Mesothelial cell of epicardium (in vitro differentiated cells): Measurements from ENCODE around the gene RGR. TPM values are rescaled to one million over a fixed set of nuclear protein-coding genes. Genes with fewer than 3 reads are reported as not detected.

Experiments
- DNase-seq, 2 experiments: peaks; one replicate each; pipeline ENCODE4 v3.0.0; 2021; ENCODE audit warnings: low spot score in 2 of 2; ENCODE audit not compliant: unreplicated experiment in 2 of 2
- H3K27ac Mint-ChIP-seq: 2 replicates; pipeline ENCODE4 v1.8.0; 2021; ENCODE audit warnings: mixed read lengths
- H3K27me3 Mint-ChIP-seq: 2 replicates; pipeline ENCODE4 v1.8.0; 2021; ENCODE audit warnings: low read depth, mixed read lengths
- H3K36me3 Mint-ChIP-seq: 2 replicates; pipeline ENCODE4 v1.8.0; 2021; ENCODE audit warnings: mixed read lengths
- H3K4me1 Mint-ChIP-seq: 2 replicates; pipeline ENCODE4 v1.8.0; 2021; ENCODE audit warnings: mixed read lengths
- H3K4me3 Mint-ChIP-seq: 2 replicates; pipeline ENCODE4 v1.8.0; 2021; ENCODE audit warnings: mild to moderate bottlenecking, moderate library complexity, mixed read lengths
- H3K9me3 Mint-ChIP-seq: 2 replicates; pipeline ENCODE4 v1.8.0; 2021; ENCODE audit warnings: mixed read lengths
- total RNA-seq: library from RNA; stranded (reverse); gene quantifications from 3 replicates; pipeline ENCODE4 v1.2.1, GENCODE V29; 2021
- TF ChIP-seq, protein P1 (sequence below): fragments of 200-600 bp; sonication (generic); IDR thresholded peaks from one replicate; pipeline ENCODE4 v1.5.0; 2021; ENCODE audit warnings: antibody characterized with exemption; ENCODE audit not compliant: unreplicated experiment

Gene RGR
- total RNA-seq, 1 donor from 2014 or later = not detected

DNA sequence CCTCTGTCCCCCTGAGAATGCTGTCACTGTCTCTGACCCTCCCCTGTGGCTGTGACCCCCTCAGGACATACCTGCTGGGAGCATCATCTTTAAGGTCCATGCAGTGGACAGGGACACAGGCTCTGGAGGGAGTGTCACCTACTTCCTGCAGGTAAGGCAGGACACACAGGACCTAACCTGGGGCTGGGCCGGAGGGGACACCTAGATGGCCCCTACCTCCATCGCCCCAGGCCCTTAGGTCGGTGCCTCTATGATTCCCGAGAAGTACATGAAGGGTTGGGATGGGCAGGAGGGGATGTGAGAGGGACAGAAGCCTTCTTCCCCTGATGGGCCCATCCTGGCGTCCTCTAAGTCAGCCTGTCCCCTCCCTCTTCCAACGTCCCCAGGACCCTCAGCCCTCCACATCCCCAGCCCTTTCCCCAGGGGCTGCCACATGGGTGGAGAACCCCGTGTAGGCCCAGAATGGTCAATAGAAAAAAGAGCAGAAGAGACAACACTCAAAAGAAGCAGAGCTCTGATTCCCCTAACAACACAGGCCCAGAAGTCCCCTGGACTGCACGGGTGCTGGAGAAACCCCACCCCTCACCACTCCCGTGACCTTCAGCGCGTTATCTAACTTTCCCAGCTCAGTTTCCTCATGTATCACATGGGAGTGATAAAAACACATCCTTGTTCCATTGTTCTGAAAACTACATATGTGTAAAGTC lies 44.2 kb upstream of the RGR start:
- Mint-ChIP-seq H3K27ac (no peak overlapping the region), H3K9me3 (no peaks in the 10 kb centered on the region), H3K36me3 (no peaks in the 10 kb centered on the region), H3K27me3 (peaks cover 66% of the 10 kb centered on the region), H3K4me1 (no peaks in the 10 kb centered on the region), H3K4me3 (no peak overlapping the region)
- DNase-seq = no peak
- TF ChIP-seq, protein P1, sequence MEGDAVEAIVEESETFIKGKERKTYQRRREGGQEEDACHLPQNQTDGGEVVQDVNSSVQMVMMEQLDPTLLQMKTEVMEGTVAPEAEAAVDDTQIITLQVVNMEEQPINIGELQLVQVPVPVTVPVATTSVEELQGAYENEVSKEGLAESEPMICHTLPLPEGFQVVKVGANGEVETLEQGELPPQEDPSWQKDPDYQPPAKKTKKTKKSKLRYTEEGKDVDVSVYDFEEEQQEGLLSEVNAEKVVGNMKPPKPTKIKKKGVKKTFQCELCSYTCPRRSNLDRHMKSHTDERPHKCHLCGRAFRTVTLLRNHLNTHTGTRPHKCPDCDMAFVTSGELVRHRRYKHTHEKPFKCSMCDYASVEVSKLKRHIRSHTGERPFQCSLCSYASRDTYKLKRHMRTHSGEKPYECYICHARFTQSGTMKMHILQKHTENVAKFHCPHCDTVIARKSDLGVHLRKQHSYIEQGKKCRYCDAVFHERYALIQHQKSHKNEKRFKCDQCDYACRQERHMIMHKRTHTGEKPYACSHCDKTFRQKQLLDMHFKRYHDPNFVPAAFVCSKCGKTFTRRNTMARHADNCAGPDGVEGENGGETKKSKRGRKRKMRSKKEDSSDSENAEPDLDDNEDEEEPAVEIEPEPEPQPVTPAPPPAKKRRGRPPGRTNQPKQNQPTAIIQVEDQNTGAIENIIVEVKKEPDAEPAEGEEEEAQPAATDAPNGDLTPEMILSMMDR = no peak

GRCh38 chr10:84201244-84201606 lies 43.6 kb upstream of the RGR start:
- DNase-seq = no peak
- TF ChIP-seq, protein P1 = no peak
- Mint-ChIP-seq H3K9me3 (no peaks in the 10 kb centered on the region), H3K27me3 (peaks cover 65% of the 10 kb centered on the region), H3K27ac (no peak overlapping the region), H3K36me3 (no peaks in the 10 kb centered on the region), H3K4me1 (no peaks in the 10 kb centered on the region), H3K4me3 (no peak overlapping the region)

DNA sequence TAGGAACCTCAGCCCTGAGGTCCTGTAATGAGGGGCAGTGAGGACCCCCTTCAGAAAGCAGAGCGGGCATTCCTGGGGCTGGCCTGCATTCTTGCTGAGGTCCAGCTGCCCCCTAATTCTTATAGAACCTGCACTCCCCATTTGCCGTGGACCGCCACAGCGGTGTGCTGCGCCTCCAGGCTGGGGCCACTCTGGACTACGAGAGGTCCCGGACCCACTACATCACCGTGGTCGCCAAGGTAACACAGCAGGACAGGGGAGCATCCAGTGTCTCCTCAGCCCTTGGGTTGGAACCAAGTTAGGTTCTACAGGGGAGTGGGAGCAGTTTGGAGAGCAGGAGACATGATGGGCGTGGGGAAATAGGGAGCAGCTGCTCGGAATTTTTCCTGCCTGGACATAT lies 43.2 kb upstream of the RGR start:
- TF ChIP-seq, protein P1 = no peak
- Mint-ChIP-seq H3K4me1 (no peaks in the 10 kb centered on the region), H3K27ac (no peak overlapping the region), H3K27me3 (peaks cover 65% of the 10 kb centered on the region), H3K36me3 (no peaks in the 10 kb centered on the region), H3K9me3 (no peaks in the 10 kb centered on the region), H3K4me3 (no peak overlapping the region)
- no peak for DNase-seq

DNA sequence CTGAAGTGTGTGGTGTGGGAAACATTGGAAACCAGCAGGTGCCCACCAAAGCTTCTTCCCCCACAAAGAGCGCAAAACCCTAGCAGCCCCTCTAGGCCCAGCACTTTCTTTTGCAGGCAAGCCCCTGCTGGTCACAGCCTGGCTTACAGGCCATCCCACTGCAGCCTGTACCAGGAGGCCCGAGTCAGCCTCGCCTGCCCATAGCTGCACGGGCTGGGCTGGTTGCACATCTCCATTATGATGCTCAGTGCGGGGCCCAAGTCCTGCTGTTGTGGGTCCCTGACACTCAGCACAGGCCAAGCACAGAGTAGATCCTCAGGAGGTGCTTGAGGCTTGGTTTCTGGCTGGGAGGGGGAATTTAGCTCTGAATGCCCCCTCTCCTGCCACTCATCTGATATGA lies 42.5 kb upstream of the RGR start:
- Mint-ChIP-seq H3K27me3 (peaks cover 65% of the 10 kb centered on the region), H3K4me3 (no peak overlapping the region), H3K36me3 (no peaks in the 10 kb centered on the region), H3K27ac (no peak overlapping the region), H3K4me1 (no peaks in the 10 kb centered on the region), H3K9me3 (no peaks in the 10 kb centered on the region)
- TF ChIP-seq, protein P1 = no peak
- DNase-seq = no peak

- H3K4me1 Mint-ChIP-seq = no peaks in the 10 kb centered on the region
- no peaks in the 10 kb centered on the region for H3K36me3 Mint-ChIP-seq
- H3K9me3 Mint-ChIP-seq = no peaks in the 10 kb centered on the region
- H3K27ac Mint-ChIP-seq = no peak overlapping the region
- TF ChIP-seq, protein P1 = no peak
- H3K4me3 Mint-ChIP-seq = no peak overlapping the region
- no peak for DNase-seq
- H3K27me3 Mint-ChIP-seq = peaks cover 65% of the 10 kb centered on the region
These were observed 40.7 kb upstream of the RGR start for GRCh38 chr10:84204122-84204521.

- Mint-ChIP-seq H3K4me3 (no peak overlapping the region), H3K27ac (no peak overlapping the region), H3K4me1 (no peaks in the 10 kb centered on the region), H3K9me3 (no peaks in the 10 kb centered on the region), H3K36me3 (no peaks in the 10 kb centered on the region), H3K27me3 (peaks cover 60% of the 10 kb centered on the region)
- TF ChIP-seq, protein P1 = no peak
- DNase-seq = no peak
These were observed 40.2 kb upstream of the RGR start for GRCh38 chr10:84204610-84205009.
